Kidney epithelial cell (primary cell): ENCODE measurements around the gene NDUFA9. TPM values are rescaled to one million over a fixed set of nuclear protein-coding genes. Genes with fewer than 3 reads are reported as not detected.

ENCODE experiments used
- DNase-seq: peaks from one replicate; pipeline ENCODE4 v3.0.0-alpha.2; 2010; ENCODE audit warnings: low read depth
- H3K27me3 ChIP-seq: 2 replicates; pipeline ENCODE4 v1.6.0; 2011; ENCODE audit warnings: low read length; ENCODE audit not compliant: control insufficient read depth, insufficient read depth
- H3K36me3 ChIP-seq: 2 replicates; pipeline ENCODE4 v1.5.1; 2011; ENCODE audit warnings: low read length; ENCODE audit not compliant: control insufficient read depth, insufficient read depth
- H3K4me3 ChIP-seq: 2 replicates; pipeline ENCODE4 v1.5.1; 2011; ENCODE audit warnings: low read depth, mild to moderate bottlenecking, control low read depth, low read length
- CTCF ChIP-seq: IDR thresholded peaks from 2 replicates; pipeline ENCODE4 v1.5.1; 2011; ENCODE audit warnings: mild to moderate bottlenecking, moderate library complexity, low read length, control low read depth, inconsistent platforms; ENCODE audit not compliant: insufficient read depth, poor library complexity, severe bottlenecking
- total RNA-seq: library from RNA; depleted of rRNA; stranded (reverse); fragments of >200 nt; gene quantifications from 2 replicates; pipeline ENCODE4 v1.2.3, GENCODE V29; 2015

Gene NDUFA9
- total RNA-seq, 1 donor from 2014 or later, result 73.7 TPM

DNA sequence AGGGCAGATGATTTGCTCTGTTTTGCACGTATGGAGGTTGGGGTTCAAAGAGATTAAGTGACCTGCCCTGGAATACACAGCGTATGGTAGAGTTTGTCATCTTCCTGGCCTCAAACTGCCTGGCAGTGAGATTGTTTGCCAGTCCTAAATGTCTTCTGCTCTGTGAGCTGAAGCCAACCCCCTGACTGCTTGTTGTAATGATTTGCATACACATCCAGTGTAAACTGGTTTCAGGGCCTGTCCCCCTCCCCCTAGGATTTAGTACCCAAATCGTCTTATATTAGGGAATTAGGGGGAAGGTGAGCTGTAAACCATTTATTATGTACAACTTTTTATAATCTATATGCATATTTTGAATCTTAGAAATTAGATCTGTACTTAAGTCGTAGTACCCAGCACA lies 38.4 kb upstream of the NDUFA9 start:
- no peak for DNase-seq
- no peaks in the 10 kb centered on the region for H3K36me3 ChIP-seq
- no peak overlapping the region for H3K4me3 ChIP-seq
- H3K27me3 ChIP-seq, result no peaks in the 10 kb centered on the region
- no peak for TF ChIP-seq CTCF

DNA sequence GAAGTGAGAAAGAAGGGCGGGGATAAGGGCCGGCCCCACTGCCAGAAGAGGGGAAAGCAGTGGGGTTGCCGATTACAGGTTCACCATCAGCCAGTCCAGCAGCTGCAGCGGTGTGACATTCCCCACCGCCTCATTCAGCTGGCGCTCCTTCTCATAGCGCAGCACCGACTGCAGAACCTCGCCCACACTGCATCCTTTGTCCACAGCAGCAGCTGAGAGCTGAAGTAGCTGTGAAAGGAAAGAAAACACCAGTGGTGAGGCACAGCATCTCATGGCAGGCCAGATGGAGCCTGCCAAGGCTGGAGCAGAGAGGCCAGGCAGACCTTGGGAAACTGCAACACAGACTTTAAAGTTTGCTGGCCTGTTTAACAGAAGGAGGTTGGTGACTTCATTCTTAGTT lies 33.2 kb upstream of the NDUFA9 start:
- no peaks in the 10 kb centered on the region for H3K27me3 ChIP-seq
- no peak overlapping the region for H3K4me3 ChIP-seq
- TF ChIP-seq CTCF, result no peak
- H3K36me3 ChIP-seq, result peaks cover 1% of the 10 kb centered on the region
- DNase-seq, result no peak

DNA sequence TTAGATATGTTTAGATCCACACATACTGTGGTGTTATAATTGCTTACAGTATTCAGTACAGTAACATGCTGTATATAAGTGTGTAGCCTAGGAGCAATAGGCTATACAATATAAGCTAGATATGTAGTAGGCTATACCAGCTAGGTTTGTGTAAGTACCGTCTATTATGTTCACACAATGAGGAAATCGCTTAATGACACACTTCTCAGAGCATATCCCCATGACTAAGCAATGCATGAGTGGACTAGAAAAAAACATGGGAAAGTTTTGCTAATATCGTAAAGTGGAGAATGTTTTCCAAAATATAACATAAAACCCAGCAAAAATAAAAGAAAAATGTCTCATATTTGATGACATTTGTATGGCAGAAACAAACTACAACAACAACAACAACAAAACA lies 27.4 kb upstream of the NDUFA9 start:
- no peak for DNase-seq
- Histone ChIP-seq H3K27me3 (peaks cover 2% of the 10 kb centered on the region), H3K4me3 (no peak overlapping the region), H3K36me3 (no peaks in the 10 kb centered on the region)
- no peak for TF ChIP-seq CTCF

GRCh38 chr12:4626543-4626942 lies 22.4 kb upstream of the NDUFA9 start:
- no peaks in the 10 kb centered on the region for H3K36me3 ChIP-seq
- peaks cover 4% of the 10 kb centered on the region for H3K27me3 ChIP-seq
- DNase-seq, result no peak
- H3K4me3 ChIP-seq, result no peak overlapping the region
- TF ChIP-seq CTCF, result no peak

GRCh38 chr12:4628406-4628805 lies 20.5 kb upstream of the NDUFA9 start:
- no peak for DNase-seq
- TF ChIP-seq CTCF, result no peak
- no peaks in the 10 kb centered on the region for H3K36me3 ChIP-seq
- peaks cover 4% of the 10 kb centered on the region for H3K27me3 ChIP-seq
- H3K4me3 ChIP-seq, result no peak overlapping the region

- Histone ChIP-seq H3K36me3 (no peaks in the 10 kb centered on the region), H3K27me3 (peaks cover 4% of the 10 kb centered on the region), H3K4me3 (no peak overlapping the region)
- no peak for TF ChIP-seq CTCF
- no peak for DNase-seq
These were observed 18.7 kb upstream of the NDUFA9 start for GRCh38 chr12:4630262-4630661.
